SK-N-MC (cell line): ENCODE results near the gene WTAP.

ENCODE experiments used
- EZH2 ChIP-seq: fragments of 200-600 bp; sonication (generic); IDR thresholded peaks from one replicate; pipeline ENCODE4 v1.6.1; 2017; ENCODE audit warnings: antibody characterized with exemption
- FOXP2 ChIP-seq: optimal IDR thresholded peaks from 2 replicates; pipeline ENCODE3; 2011; ENCODE audit warnings: mild to moderate bottlenecking, moderate library complexity; ENCODE audit not compliant: insufficient read depth; ENCODE audit errors: extremely low read length, control extremely low read depth
- POLR2AphosphoS5 ChIP-seq: IDR thresholded peaks from 2 replicates; pipeline ENCODE4 v1.6.1; 2012; ENCODE audit warnings: mild to moderate bottlenecking, low read depth, low read length, borderline replicate concordance

- TF ChIP-seq POLR2AphosphoS5 (no peak; the same call in 1 of the 2 replicates), EZH2 (no peak), FOXP2 (no peak)
These were observed 4.0 kb upstream of the WTAP start for GRCh38 chr6:159723259-159723658.
